ENCODE data around the gene EFNA3. TPM values are rescaled to one million over a fixed set of nuclear protein-coding genes. Genes with fewer than 3 reads are reported as not detected.

EFNA3 gene
- total RNA-seq, 1 experiment from 2014 or later: 12.5 TPM

DNA sequence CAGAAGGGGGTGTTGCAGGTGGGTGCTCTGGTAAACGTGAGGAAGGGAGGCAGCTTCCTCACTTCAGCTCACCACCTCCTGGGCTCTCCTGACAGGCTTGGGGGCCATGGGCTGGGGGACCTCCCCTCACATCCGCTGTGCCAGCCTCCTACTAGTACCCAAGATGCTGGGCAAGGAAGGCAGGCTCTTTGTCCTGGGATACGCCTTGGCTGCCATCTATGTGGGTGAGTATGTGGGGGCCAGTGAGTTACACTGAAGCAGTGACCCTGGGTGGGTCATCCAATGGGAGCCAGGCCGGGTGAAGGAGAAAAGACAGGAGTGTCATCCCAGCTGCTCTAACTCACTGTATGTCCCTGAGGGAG is 39.3 kb upstream of the EFNA3 start:
- Mint-ChIP-seq H3K4me3 (no peak overlapping the region), H3K9me3 (no peaks in the 10 kb centered on the region), H3K36me3 (no peaks in the 10 kb centered on the region), H3K27me3 (ENCODE audit: low read depth) (peaks cover 10% of the 10 kb centered on the region), H3K4me1 (peaks cover 2% of the 10 kb centered on the region), H3K27ac (no peak overlapping the region)
- ATAC-seq (no peak), DNase-seq (ENCODE audit: low spot score) (no peak)
- CTCF ChIA-PET: interaction anchor here (1.5 to 5.5 kb wide), 4 partner anchors 12 to 46 kb away, joined by 6 to 27 read pairs (median 15); partner anchors contain the start of gene ADAM15
- POLR2A ChIA-PET: no interaction called here
- no peak for TF ChIP-seq SP1 (CRISPR knock-in tag; conservative IDR thresholded peaks at IDR 0.05)

DNA sequence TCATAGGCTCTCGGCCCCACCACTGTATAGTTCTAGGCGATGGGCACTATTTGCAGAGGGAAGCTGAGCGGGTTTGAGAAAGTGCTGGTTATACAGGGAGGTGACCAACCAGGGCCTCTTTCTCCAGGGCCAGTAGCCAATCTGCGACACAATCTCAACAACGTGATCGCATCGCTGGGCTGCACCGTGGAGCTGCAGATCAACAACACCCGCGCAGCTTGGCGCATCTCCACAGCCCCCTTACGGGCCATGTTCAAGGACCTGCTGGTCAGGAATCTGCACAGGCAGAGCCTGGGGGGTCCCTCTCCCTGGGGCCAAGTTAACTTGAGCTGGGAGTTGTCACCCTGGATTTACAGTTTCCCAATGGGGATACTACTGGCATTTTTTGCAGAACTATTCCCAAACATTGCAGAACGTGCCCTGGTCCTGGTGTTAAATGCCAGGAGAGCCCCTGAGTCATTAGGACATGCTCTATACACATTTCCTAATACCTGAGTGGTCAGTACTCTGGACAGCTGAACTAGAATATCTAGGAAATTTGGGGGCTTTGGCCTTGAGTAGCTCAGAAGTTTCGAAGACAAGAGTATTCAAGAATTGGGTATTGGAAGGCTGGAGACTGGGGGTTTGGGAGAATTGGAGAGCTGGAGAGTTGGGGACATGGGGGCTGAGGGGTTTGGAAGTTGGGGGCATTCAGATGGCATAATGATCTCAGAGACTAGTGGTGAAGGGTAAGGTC is 38.1 kb upstream of the EFNA3 start:
- H3K36me3 Mint-ChIP-seq: no peaks in the 10 kb centered on the region
- no peaks in the 10 kb centered on the region for H3K9me3 Mint-ChIP-seq
- ATAC-seq (no peak), DNase-seq (ENCODE audit: low spot score) (no peak)
- CTCF ChIA-PET: interaction anchor here (0.7 to 5.6 kb wide), 12 partner anchors 10 to 51 kb away, joined by 3 to 137 read pairs (median 4); partner anchors contain the start of genes ADAM15 and EFNA4
- H3K27ac Mint-ChIP-seq: no peak overlapping the region
- peaks cover 11% of the 10 kb centered on the region for H3K4me1 Mint-ChIP-seq
- no peak overlapping the region for H3K4me3 Mint-ChIP-seq
- peaks cover 10% of the 10 kb centered on the region for H3K27me3 Mint-ChIP-seq (ENCODE audit: low read depth)
- TF ChIP-seq ZNF423 (CRISPR knock-in tag; IDR thresholded peaks at IDR 0.05): no peak
- no peak for TF ChIP-seq TEAD1 (CRISPR knock-in tag; IDR thresholded peaks at IDR 0.05)
- TF ChIP-seq, protein P1, sequence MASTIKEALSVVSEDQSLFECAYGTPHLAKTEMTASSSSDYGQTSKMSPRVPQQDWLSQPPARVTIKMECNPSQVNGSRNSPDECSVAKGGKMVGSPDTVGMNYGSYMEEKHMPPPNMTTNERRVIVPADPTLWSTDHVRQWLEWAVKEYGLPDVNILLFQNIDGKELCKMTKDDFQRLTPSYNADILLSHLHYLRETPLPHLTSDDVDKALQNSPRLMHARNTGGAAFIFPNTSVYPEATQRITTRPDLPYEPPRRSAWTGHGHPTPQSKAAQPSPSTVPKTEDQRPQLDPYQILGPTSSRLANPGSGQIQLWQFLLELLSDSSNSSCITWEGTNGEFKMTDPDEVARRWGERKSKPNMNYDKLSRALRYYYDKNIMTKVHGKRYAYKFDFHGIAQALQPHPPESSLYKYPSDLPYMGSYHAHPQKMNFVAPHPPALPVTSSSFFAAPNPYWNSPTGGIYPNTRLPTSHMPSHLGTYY (CRISPR knock-in tag; IDR thresholded peaks at IDR 0.05): no peak
- TF ChIP-seq, protein P2, sequence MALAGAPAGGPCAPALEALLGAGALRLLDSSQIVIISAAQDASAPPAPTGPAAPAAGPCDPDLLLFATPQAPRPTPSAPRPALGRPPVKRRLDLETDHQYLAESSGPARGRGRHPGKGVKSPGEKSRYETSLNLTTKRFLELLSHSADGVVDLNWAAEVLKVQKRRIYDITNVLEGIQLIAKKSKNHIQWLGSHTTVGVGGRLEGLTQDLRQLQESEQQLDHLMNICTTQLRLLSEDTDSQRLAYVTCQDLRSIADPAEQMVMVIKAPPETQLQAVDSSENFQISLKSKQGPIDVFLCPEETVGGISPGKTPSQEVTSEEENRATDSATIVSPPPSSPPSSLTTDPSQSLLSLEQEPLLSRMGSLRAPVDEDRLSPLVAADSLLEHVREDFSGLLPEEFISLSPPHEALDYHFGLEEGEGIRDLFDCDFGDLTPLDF (CRISPR knock-in tag; IDR thresholded peaks at IDR 0.05): no peak
- TF ChIP-seq SMAD4 (CRISPR knock-in tag; IDR thresholded peaks at IDR 0.05): no peak
- no peak for TF ChIP-seq GRHL2 (CRISPR knock-in tag; IDR thresholded peaks at IDR 0.05; ENCODE audit: insufficient replicate concordance, severe bottlenecking)
- TF ChIP-seq, protein P3, sequence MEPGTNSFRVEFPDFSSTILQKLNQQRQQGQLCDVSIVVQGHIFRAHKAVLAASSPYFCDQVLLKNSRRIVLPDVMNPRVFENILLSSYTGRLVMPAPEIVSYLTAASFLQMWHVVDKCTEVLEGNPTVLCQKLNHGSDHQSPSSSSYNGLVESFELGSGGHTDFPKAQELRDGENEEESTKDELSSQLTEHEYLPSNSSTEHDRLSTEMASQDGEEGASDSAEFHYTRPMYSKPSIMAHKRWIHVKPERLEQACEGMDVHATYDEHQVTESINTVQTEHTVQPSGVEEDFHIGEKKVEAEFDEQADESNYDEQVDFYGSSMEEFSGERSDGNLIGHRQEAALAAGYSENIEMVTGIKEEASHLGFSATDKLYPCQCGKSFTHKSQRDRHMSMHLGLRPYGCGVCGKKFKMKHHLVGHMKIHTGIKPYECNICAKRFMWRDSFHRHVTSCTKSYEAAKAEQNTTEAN (CRISPR knock-in tag; IDR thresholded peaks at IDR 0.05): no peak
- no peak for TF ChIP-seq ZNF263 (CRISPR knock-in tag; IDR thresholded peaks at IDR 0.05; ENCODE audit: low read depth)
- TF ChIP-seq CREB1 (CRISPR knock-in tag; IDR thresholded peaks at IDR 0.05): no peak
- TF ChIP-seq, protein P4, sequence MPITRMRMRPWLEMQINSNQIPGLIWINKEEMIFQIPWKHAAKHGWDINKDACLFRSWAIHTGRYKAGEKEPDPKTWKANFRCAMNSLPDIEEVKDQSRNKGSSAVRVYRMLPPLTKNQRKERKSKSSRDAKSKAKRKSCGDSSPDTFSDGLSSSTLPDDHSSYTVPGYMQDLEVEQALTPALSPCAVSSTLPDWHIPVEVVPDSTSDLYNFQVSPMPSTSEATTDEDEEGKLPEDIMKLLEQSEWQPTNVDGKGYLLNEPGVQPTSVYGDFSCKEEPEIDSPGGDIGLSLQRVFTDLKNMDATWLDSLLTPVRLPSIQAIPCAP (CRISPR knock-in tag; IDR thresholded peaks at IDR 0.05): no peak
- TF ChIP-seq SMAD3 (CRISPR knock-in tag; IDR thresholded peaks at IDR 0.05; ENCODE audit: borderline replicate concordance): no peak
- TF ChIP-seq ZNF219 (CRISPR knock-in tag; IDR thresholded peaks at IDR 0.05; ENCODE audit: borderline replicate concordance): no peak
- TF ChIP-seq KAT7 (CRISPR knock-in tag; IDR thresholded peaks at IDR 0.05; ENCODE audit: borderline replicate concordance): no peak
- no peak for TF ChIP-seq RORB (CRISPR knock-in tag; IDR thresholded peaks at IDR 0.05)
- POLR2A ChIA-PET: no interaction called here

DNA sequence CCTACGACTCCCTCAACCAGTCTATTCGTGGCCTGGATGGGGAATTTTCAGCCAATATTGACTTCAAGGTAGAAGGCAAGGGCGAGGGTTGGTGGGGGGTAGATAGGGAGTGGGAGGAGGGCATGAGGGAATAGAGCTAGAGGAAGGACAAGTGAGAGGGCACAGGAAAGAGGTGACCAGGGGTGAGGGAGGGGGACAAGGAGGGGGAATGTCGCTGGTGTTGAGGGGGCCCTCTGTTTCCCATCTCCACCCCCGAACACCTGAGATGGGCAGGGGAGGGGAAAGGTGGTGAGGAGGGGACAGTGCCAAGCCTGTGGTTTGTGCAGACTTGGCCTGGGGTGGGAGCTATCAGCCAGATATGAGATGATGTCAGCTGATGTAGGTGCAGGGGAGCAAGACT is 35.8 kb upstream of the EFNA3 start:
- Mint-ChIP-seq H3K4me3 (no peak overlapping the region), H3K27ac (no peak overlapping the region), H3K9me3 (no peaks in the 10 kb centered on the region), H3K4me1 (peaks cover 19% of the 10 kb centered on the region), H3K36me3 (no peaks in the 10 kb centered on the region), H3K27me3 (ENCODE audit: low read depth) (peaks cover 4% of the 10 kb centered on the region)
- POLR2A ChIA-PET: no interaction called here
- no peak for ATAC-seq
- TF ChIP-seq, protein P5, sequence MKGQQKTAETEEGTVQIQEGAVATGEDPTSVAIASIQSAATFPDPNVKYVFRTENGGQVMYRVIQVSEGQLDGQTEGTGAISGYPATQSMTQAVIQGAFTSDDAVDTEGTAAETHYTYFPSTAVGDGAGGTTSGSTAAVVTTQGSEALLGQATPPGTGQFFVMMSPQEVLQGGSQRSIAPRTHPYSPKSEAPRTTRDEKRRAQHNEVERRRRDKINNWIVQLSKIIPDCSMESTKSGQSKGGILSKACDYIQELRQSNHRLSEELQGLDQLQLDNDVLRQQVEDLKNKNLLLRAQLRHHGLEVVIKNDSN (CRISPR knock-in tag; IDR thresholded peaks at IDR 0.05): no peak
- CTCF ChIA-PET: interaction anchor here (1.0 to 5.6 kb wide), 6 partner anchors 8 to 124 kb away, joined by 3 to 137 read pairs (median 28); partner anchors contain the start of genes ADAM15, EFNA4 and PBXIP1
- no peak for DNase-seq (ENCODE audit: low spot score)
